Brain microvascular endothelial cell (primary cell): ENCODE results near the gene CRHR1.

Experiments used
- DNase-seq: peaks from one replicate; pipeline ENCODE4 v3.0.0-alpha.2; 2020
- H3K27ac ChIP-seq: fragments of 250-450 bp; sonication (Bioruptor Pico); 2 replicates; pipeline ENCODE4 v1.5.1; 2020; ENCODE audit warnings: mild to moderate bottlenecking, moderate library complexity
- H3K27me3 ChIP-seq: fragments of 250-450 bp; sonication (Bioruptor Pico); replicated peaks from 2 replicates; pipeline ENCODE4 v1.5.1; 2020; ENCODE audit warnings: mild to moderate bottlenecking
- H3K36me3 ChIP-seq: fragments of 250-450 bp; sonication (Bioruptor Pico); replicated peaks from 2 replicates; pipeline ENCODE4 v1.5.1; 2020; ENCODE audit warnings: mild to moderate bottlenecking
- H3K4me3 ChIP-seq: 2 replicates; pipeline ENCODE4 v1.5.1; 2011; ENCODE audit warnings: low read depth, mild to moderate bottlenecking, control low read depth, low read length, moderate library complexity
- CTCF ChIP-seq: IDR thresholded peaks from 2 replicates; pipeline ENCODE4 v1.5.1; 2011; ENCODE audit warnings: low read depth, mild to moderate bottlenecking, moderate library complexity, low read length, control low read depth, inconsistent platforms; ENCODE audit errors: missing control alignments
- in situ Hi-C: cut with HindIII; loops from 2 replicates; pipeline ENCODE4 v1.10.0; 2017; ENCODE audit warnings: low sequenced_read_pairs, low pct_ligation_motif_present

CRHR1 gene

GRCh38 chr17:45787656-45788055 is 3.5 kb downstream of the CRHR1 start:
- H3K36me3 ChIP-seq, result no peaks in the 10 kb centered on the region
- in situ Hi-C loops, result no loop called here
- no peak for DNase-seq
- no peak overlapping the region for H3K27ac ChIP-seq
- no peak overlapping the region for H3K4me3 ChIP-seq
- TF ChIP-seq CTCF, result no peak
- H3K27me3 ChIP-seq, result peaks cover 67% of the 10 kb centered on the region

- Histone ChIP-seq H3K27ac (no peak overlapping the region), H3K36me3 (no peaks in the 10 kb centered on the region)
- in situ Hi-C loops, result no loop called here
These were observed 3.9 kb downstream of the CRHR1 start for GRCh38 chr17:45788057-45788456.

GRCh38 chr17:45789874-45790273 is 5.8 kb downstream of the CRHR1 start:
- in situ Hi-C loops, result no loop called here
- no peaks in the 10 kb centered on the region for H3K36me3 ChIP-seq
- H3K27me3 ChIP-seq, result peaks cover 49% of the 10 kb centered on the region
- H3K4me3 ChIP-seq, result no peak overlapping the region
- TF ChIP-seq CTCF, result no peak
- no peak for DNase-seq
- H3K27ac ChIP-seq, result no peak overlapping the region

More at GRCh38 chr17:45788057-45788456, 3.9 kb downstream of the CRHR1 start:
- peaks cover 63% of the 10 kb centered on the region for H3K27me3 ChIP-seq
- DNase-seq, result no peak
- no peak overlapping the region for H3K4me3 ChIP-seq
- no peak for TF ChIP-seq CTCF

GRCh38 chr17:45790296-45790922 is 6.3 kb downstream of the CRHR1 start:
- no peaks in the 10 kb centered on the region for H3K36me3 ChIP-seq
- in situ Hi-C loops, result no loop called here
- H3K27me3 ChIP-seq, result peaks cover 43% of the 10 kb centered on the region
- no peak for DNase-seq
- H3K4me3 ChIP-seq, result no peak overlapping the region
- no peak for TF ChIP-seq CTCF
- no peak overlapping the region for H3K27ac ChIP-seq

- peaks cover 38% of the 10 kb centered on the region for H3K27me3 ChIP-seq
These were observed 7.0 kb downstream of the CRHR1 start for GRCh38 chr17:45791041-45791582.

More at GRCh38 chr17:45791041-45791582, 7.0 kb downstream of the CRHR1 start:
- DNase-seq, result no peak
- no peak for TF ChIP-seq CTCF
- Histone ChIP-seq H3K4me3 (no peak overlapping the region), H3K36me3 (no peaks in the 10 kb centered on the region), H3K27ac (no peak overlapping the region)
- in situ Hi-C loops, result no loop called here
